A204.1 (cell line): ENCODE results near the gene DARS2.
"Not testable (repeated sequence)": the region's sequence is repeated elsewhere in the genome, so short reads cannot be mapped to it uniquely, and the experiment has no call there.

Experiments
- FAIRE-seq: peaks from 2 replicates; lab custom pipeline; 2012; peaks lifted over from hg19 to GRCh38; lab: Jason Lieb, UNC

Gene DARS2

GRCh38 chr1:173862146-173862768, 37.8 kb downstream of the DARS2 start:
- not testable (repeated sequence) for FAIRE-seq

DNA sequence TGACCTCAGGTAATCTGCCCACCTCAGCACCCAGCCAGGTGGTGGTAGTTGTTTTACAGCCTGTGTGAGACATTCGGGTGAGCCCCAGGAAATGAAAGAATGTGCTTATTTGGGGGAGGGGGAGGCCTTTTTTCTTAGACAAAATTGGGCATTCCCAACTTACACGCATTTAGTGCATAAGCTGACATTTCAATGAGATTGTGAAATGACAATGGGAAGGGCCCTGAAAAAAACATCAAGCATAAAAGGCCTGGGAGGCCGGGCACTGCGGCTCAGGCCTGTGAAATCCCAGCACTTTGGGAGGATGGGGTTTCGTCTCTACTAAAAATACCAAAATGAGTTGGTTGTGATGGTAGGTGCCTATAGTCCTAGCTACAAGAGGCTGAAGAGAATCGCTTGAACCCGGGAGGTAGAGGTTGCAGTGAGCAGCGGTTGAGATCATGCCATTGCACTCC, 38.3 kb downstream of the DARS2 start:
- FAIRE-seq: no peak

- FAIRE-seq: no peak
Measured at GRCh38 chr1:173863224-173864161, 39.0 kb downstream of the DARS2 start.

GRCh38 chr1:173864179-173864867, 39.9 kb downstream of the DARS2 start:
- no peak for FAIRE-seq

DNA sequence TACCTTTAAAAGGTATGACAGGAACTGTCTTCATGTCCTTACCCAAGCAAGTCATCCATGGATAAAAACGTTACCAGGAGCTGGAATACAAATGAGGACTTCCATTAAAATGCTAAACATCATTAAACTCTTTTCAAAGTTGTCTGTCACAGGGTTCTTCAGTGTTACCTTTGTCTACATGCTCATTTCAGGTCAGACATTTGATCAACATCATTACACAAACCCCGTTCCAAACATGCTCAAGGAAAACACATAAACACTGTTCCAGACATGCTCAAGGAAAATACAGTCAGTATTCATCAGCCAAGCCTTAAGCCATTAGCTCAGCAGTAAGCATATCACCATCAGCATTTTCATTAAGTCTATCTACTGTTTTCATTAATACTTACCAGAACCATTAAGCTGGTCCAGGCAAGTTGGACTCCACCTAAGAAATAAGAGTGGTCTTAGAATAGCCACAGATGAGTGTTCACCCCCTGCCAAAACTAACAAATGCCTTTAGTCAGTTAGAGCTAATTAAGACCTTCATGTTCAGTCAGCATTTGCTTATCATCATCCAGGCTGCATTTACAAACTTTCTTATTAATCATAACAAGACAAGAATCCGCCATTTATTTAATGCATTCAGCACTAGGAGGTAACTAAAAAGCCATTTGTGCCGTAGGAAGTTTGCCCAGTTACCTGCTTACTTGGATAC, 41.1 kb downstream of the DARS2 start:
- no peak for FAIRE-seq

DNA sequence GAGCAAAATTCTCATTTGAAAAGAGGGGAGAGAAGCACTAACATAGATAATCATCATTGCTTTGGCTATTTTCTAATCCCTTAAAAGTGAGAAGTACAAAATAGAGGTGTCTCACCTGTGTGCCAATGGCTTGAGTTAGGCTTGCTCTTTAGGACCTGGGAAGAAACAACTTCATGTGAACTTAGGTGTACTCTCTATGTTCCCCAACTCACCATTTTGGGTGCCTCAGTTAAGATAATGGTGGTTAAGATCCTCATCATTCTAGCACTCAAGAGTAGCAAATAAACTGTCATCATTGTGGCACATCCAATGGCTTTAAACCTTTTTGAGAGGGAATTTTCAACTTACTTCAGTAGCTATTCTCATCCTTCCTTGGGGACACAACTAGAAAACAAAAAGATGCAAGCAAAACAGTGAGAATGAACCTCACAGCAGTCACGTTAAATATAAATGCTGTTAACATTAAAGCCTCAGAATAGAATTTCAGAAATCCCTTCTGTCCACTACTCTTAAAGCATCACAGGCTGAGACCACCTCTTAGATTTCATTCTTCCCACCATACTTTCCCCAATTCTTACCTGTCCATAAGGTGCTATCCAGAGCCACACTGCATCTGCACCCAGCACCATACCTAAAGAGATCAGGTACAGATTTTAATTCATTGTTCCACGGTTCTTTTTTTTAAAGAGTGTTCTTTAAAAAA, 42.1 kb downstream of the DARS2 start:
- no peak for FAIRE-seq

- no peak for FAIRE-seq
Measured at GRCh38 chr1:173867141-173867752, 42.8 kb downstream of the DARS2 start.

GRCh38 chr1:173867753-173868265, 43.3 kb downstream of the DARS2 start, which contains the start of gene GAS5:
Gene GAS5, minus strand, starts transcription at chr1:173867989.
- peak; percentile 98 for FAIRE-seq

DNA sequence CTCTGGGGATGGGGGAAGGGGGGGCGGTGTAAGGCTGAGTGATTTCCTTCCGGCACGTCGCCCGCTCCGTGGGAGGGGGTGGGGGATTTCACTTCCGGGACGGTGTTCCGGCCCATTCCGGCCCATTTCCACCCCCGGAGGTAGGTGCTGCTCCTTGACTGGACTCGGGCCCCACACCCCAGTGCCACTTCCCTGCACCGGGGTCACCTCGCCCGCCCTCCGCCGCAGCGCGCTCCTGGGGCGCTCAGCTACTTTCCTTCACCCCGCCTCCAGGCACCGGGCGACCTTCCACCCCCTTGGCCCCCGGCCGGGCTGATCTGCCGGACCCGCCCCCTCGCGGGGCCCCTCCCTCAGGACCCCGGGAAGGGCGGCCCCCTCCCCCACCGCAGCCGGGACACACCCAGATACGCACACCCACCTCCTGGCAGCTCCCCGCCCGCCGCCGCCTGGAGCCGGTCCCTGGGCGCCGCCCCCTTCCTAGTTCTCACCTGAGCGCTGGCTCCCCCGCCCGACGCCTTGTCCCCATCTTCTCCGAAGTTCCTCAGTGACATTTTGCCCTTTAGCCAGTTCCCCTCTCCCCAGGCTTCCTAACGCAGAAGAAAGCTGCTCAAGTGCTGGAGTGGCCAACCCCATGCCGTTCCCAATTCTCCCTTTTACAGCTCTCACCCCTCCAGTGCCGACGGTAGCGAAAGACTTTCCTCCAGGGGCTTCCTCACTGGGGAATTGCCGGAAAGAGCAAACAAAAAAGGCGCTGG, 44.0 kb downstream of the DARS2 start, which contains the start of gene ZBTB37:
Gene ZBTB37, plus strand, starts transcription at position 115 of the 755 bp plus-strand sequence. CDS start 1,846 bp downstream, outside the sequence.
- no peak for FAIRE-seq

DNA sequence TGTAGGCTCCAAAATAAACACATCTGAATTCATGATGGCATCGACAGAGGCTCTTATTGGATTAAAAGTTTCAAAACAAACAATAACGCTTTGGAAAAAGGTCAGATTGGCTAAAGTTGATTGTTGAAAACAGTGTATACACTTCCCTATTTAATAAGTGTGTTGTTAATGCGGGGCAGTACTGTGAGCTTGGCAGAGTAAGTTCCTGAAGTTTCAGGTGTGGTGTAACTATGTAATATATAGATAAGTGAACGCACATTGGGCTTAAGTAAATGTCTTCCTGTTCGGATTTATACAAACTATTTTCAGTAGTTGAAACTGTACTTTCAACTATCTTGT, 44.5 kb downstream of the DARS2 start:
- no peak for FAIRE-seq

DNA sequence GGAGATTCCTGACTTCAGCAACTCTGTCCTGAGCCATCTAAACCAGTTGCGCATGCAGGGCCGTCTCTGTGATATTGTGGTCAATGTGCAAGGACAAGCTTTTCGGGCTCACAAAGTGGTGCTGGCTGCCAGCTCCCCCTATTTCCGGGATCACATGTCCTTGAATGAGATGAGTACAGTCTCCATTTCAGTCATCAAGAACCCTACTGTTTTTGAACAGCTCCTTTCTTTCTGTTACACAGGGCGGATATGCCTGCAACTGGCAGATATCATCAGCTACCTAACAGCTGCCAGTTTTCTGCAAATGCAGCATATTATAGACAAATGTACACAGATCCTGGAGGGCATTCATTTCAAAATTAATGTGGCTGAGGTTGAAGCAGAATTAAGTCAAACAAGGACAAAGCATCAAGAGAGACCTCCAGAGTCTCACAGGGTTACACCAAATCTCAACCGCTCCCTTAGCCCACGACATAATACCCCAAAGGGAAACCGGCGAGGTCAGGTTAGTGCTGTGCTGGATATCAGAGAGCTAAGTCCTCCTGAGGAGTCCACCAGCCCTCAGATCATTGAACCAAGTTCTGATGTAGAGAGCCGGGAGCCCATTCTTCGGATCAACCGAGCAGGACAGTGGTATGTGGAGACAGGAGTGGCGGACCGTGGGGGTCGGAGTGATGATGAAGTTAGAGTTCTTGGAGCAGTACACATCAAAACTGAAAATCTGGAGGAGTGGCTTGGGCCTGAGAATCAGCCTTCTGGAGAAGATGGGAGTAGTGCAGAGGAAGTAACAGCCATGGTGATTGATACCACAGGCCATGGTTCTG, 46.0 kb downstream of the DARS2 start:
- no peak for FAIRE-seq

DNA sequence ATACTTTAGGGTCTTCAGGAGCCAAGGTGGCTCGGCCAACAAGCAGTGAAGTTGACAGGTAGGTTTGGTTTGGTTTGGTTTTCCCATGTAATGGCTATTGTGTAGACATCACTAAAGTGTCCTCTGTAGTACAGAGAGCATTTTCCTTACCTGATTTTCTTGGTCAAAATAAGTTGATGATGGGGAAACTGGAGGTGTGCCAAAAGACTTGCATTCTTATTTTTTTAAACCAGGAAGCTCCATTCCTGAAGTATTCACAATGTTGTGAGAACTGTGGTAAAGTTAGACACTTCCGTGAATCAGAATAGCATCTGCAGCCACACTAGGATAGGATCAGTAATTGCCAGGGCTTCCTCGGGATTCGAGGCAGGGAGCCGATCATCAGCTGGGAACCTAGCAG, 46.6 kb downstream of the DARS2 start:
- no peak for FAIRE-seq

GRCh38 chr1:173871500-173871899, 47.0 kb downstream of the DARS2 start:
- no peak for FAIRE-seq

DNA sequence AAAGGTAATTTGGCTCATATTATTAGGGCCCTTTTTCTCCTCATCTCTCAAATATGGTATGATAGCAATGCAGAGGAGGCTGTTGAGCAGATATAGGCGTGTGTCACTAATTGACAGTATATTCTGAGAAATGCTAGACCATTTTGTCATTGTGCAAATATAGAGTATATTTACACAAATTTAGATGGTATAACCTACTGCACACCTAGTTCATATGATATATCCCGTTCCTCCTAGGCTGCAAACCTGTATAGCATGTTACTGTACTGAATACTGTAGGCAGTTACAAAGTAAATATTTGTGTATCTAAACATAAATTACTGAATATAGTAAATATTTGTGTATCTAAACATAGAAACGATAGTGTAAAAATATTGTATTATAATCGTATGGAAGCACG, 52.3 kb downstream of the DARS2 start:
- FAIRE-seq: no peak

DNA sequence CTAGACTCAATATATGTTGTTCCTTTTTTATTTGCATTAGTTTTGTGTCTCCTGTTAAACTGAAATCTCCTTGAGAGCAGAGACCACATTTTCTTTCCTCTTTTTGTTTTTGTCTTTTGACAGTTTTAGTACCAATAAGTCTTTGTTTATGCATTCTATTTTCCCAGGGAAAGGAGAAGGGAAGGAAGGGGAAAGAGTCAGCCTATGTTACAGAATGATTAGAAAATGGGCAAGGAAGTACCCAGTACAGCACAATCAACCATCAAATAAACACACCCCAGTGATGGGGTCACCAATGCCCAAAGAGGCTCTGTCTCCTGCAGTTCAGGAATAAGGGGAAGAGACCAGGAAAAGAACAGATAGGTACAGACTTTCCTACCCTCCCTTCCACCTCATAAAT, 53.8 kb downstream of the DARS2 start:
- no peak for FAIRE-seq

- FAIRE-seq: not testable (repeated sequence)
Measured at GRCh38 chr1:173881117-173881516, 56.6 kb downstream of the DARS2 start.

GRCh38 chr1:173884701-173885100, 60.2 kb downstream of the DARS2 start:
- FAIRE-seq: no peak

DNA sequence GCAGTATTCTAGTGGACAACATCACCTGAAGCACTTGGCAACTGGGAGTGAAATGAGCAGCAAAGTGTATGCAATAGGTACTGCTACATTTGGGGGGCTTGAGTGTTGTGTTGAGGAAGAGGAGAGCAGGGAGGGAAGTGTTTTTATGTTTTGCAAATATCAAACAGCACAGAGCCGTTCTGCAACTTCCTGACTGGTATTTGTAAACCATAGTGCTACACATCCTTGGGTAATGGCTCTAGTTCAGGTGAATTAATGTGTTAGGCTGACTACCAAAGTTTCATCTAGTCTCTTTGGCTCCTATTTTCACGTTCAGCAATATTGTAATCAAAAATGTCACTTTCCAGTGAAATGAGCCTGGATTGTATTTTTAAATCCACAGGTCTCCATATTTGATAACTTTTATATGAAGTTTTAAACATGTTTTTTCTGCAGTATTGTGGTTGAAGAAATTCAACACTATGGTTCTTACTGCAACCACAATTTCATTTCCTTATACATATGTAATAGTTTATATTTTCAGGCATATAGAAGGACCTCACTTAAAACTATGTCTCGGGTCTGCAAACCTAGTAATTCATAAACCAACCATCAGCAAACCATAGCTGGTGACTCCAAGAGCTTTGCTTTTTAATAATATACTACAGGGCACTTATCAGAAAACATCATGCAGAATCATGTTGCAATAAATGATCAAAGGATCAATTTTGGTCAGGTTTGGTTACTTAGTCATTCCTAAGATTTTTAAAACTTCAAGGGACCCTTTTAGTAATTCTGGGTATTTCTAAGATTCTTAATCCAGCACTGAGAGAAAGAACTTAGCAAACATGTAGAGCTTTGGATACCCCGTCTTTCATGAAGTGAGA, 62.5 kb downstream of the DARS2 start:
- FAIRE-seq: no peak
